HepG2 (cell line): Measurements from ENCODE around the gene PIGA. TPM values are rescaled to one million over a fixed set of nuclear protein-coding genes. Genes with fewer than 3 reads are reported as not detected.
A peak's percentile ranks its signal among the peaks of the same experiment; 100 is the strongest.

Experiments
- BORCS8-MEF2B ChIP-seq: sonication (generic); formaldehyde crosslinking; IDR thresholded peaks from 2 replicates; pipeline ENCODE4 v1.8.0; 2022; ENCODE audit warnings: mild to moderate bottlenecking, missing genetic modification reagents
- CREM ChIP-seq, 2 experiments: sonication (generic) in 1 of 2; formaldehyde crosslinking in 1 of 2; IDR thresholded peaks; 2 replicates each; pipeline versions ENCODE4 v1.4.0 to v1.6.1; 2016 to 2020; ENCODE audit warnings: antibody characterized with exemption in 1 of 2, mild to moderate bottlenecking in 1 of 2, missing genetic modification reagents in 1 of 2
- NFYC ChIP-seq: IDR thresholded peaks from 2 replicates; pipeline ENCODE4 v1.6.1; 2016; ENCODE audit warnings: missing genetic modification reagents, missing compliant biosample characterization
- NONO ChIP-seq, 2 experiments: fragments of 450-650 bp in 1 of 2; sonication (generic) in 1 of 2; formaldehyde crosslinking in 1 of 2; IDR thresholded peaks in 1 of 2; conservative IDR thresholded peaks in 1 of 2; 2 replicates each; pipeline versions ENCODE4 v1.6.1 to v1.8.0; 2017 to 2022; ENCODE audit warnings: mild to moderate bottlenecking in 1 of 2, missing genetic modification reagents in 1 of 2, moderate library complexity in 1 of 2
- RCOR2 ChIP-seq: IDR thresholded peaks from 2 replicates; pipeline ENCODE4 v1.6.1; 2016; ENCODE audit warnings: missing biosample characterization, missing genetic modification reagents
- ZMYM4 ChIP-seq: sonication (generic); formaldehyde crosslinking; IDR thresholded peaks from 2 replicates; pipeline ENCODE4 v1.8.1; 2023; ENCODE audit warnings: mild to moderate bottlenecking, missing genetic modification reagents
- ZNF207 ChIP-seq: fragments of 450-650 bp; IDR thresholded peaks from 2 replicates; pipeline ENCODE4 v1.6.1; 2016; ENCODE audit warnings: antibody characterized with exemption, borderline replicate concordance
- ZNF354B ChIP-seq: sonication (generic); formaldehyde crosslinking; IDR thresholded peaks from 2 replicates; pipeline ENCODE4 v1.8.0; 2022; ENCODE audit warnings: mild to moderate bottlenecking, missing genetic modification reagents
- ZNF569 ChIP-seq: sonication (generic); formaldehyde crosslinking; IDR thresholded peaks from 2 replicates; pipeline ENCODE4 v1.5.0; 2020; ENCODE audit warnings: mild to moderate bottlenecking, missing genetic modification reagents, moderate library complexity, borderline replicate concordance
- ZNF629 ChIP-seq: sonication (generic); formaldehyde crosslinking; conservative IDR thresholded peaks from 2 replicates; pipeline ENCODE4 v1.5.0; 2020; ENCODE audit warnings: missing genetic modification reagents
- ZNF746 ChIP-seq: sonication (generic); formaldehyde crosslinking; IDR thresholded peaks from 2 replicates; pipeline ENCODE4 v1.8.0; 2022; ENCODE audit warnings: mild to moderate bottlenecking, missing genetic modification reagents
- polyA plus RNA-seq, 8 experiments: library from polyadenylated mRNA; depleted of rRNA in 3 of 8; stranded (reverse) in 7 of 8; unstranded in 1 of 8; fragments of >200 nt; fragmentation: Illumina TruSeq in 4 of 8; extraction: Trizol in 4 of 8; gene quantifications; 2 replicates each; pipeline versions ENCODE4 v1.2.1 to v1.2.3, GENCODE V29; 2011 to 2016; ENCODE audit warnings: low read depth in 4 of 8, missing spikeins in 1 of 8, mixed read lengths in 1 of 8; ENCODE audit not compliant: insufficient read depth in 1 of 8
- total RNA-seq, 5 experiments: library from RNA; depleted of rRNA; stranded (reverse); fragments of >200 nt; fragmentation: Illumina TruSeq; extraction: Trizol; gene quantifications; 2 replicates each; pipeline ENCODE4 v1.2.3, GENCODE V29; 2016; ENCODE audit warnings: low read depth in 1 of 5
- TF ChIP-seq, protein P1 (sequence below): sonication (generic); formaldehyde crosslinking; IDR thresholded peaks from 2 replicates; pipeline ENCODE4 v1.8.0; 2022; ENCODE audit warnings: mild to moderate bottlenecking, missing genetic modification reagents; ENCODE audit not compliant: insufficient replicate concordance
- TF ChIP-seq, protein P2 (sequence below): sonication (generic); formaldehyde crosslinking; IDR thresholded peaks from 2 replicates; pipeline ENCODE4 v1.8.0; 2022; ENCODE audit warnings: missing genetic modification reagents, mild to moderate bottlenecking, inconsistent platforms, borderline replicate concordance
- TF ChIP-seq, protein P3 (sequence below): conservative IDR thresholded peaks from 2 replicates; pipeline ENCODE4 v1.6.1; 2018; ENCODE audit warnings: missing genetic modification reagents
- TF ChIP-seq, protein P4 (sequence below): sonication (generic); formaldehyde crosslinking; IDR thresholded peaks from 2 replicates; pipeline ENCODE4 v1.5.0; 2020; ENCODE audit warnings: missing genetic modification reagents
- TF ChIP-seq, protein P5 (sequence below): sonication (generic); formaldehyde crosslinking; IDR thresholded peaks from 2 replicates; pipeline ENCODE4 v1.4.0; 2020; ENCODE audit warnings: low read depth, mild to moderate bottlenecking, missing genetic modification reagents
- TF ChIP-seq, protein P6 (sequence below): sonication (generic); formaldehyde crosslinking; IDR thresholded peaks from 2 replicates; pipeline ENCODE4 v1.4.0; 2020; ENCODE audit warnings: missing genetic modification reagents

The PIGA gene
- total and polyA plus RNA-seq, 2 of the 13 experiments (the other 11 are each of a cell fraction or from before 2014, with no cell fraction given): 6.0 to 13.0 TPM

DNA sequence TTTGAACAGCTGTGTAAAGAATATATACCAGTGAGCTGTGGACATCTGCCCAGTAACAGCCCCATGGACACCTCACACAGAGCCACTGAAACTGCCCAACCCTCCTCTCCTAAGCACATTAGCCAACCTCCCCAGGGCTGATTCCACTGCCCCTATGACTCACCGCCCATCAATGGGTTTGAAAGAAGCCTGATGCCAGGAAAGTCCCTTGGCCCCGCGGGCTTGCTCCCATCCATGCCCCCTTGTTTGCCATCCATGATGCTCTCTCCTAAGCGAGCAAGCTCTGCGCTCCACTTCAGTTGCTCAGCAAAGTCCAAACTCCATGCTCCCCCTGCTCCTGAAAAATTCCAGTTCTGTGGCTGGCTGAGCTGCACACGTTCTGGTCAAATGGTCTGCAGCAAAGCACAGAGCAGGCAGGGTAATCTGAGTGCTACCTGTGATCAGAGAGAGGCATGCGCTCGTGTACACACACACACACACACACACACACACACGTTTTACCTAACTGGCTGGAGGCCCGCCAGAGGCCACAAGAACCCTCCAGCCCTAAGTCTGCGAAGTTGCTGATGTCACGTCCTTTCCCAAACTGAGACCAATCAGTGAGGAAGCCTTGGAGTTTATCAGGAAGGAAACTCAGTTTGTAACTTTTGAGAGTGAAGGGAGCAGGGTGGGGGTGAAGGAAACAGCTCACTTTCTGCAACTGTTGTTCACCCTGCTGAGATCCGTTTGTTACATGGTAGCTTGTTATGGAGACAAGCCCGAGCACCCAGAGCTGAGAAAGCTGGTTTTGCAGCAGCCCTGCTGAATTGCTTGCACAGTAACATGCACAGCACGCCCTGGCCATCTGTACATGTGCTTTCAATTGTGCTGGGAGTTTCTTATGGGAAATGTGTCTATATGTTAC, 65.5 kb downstream of the PIGA start, which contains the start of gene ASB9 (continued):
- TF ChIP-seq, protein P1, sequence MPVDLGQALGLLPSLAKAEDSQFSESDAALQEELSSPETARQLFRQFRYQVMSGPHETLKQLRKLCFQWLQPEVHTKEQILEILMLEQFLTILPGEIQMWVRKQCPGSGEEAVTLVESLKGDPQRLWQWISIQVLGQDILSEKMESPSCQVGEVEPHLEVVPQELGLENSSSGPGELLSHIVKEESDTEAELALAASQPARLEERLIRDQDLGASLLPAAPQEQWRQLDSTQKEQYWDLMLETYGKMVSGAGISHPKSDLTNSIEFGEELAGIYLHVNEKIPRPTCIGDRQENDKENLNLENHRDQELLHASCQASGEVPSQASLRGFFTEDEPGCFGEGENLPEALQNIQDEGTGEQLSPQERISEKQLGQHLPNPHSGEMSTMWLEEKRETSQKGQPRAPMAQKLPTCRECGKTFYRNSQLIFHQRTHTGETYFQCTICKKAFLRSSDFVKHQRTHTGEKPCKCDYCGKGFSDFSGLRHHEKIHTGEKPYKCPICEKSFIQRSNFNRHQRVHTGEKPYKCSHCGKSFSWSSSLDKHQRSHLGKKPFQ (CRISPR knock-in tag): peak; percentile 42
- TF ChIP-seq ZNF746 (no peak), ZNF569 (CRISPR knock-in tag) (no peak), ZNF629 (CRISPR knock-in tag) (no peak), NONO (IDR thresholded peaks at IDR 0.05) (no peak), NONO (CRISPR knock-in tag; conservative IDR thresholded peaks at IDR 0.05) (peak; percentile 62; the same call in 1 of the 2 replicates), ZMYM4 (CRISPR knock-in tag) (peak; percentile 77), ZNF207 (no peak), NFYC (CRISPR knock-in tag) (0 out of 2 replicates have a peak, but pooled peaks have one; percentile 29), RCOR2 (CRISPR knock-in tag) (no peak), ZNF354B (CRISPR knock-in tag) (no peak), CREM (IDR thresholded peaks at IDR 0.05) (0 out of 2 replicates have a peak, but pooled peaks have one; percentile 24), CREM (CRISPR knock-in tag; IDR thresholded peaks at IDR 0.05) (no peak), BORCS8-MEF2B (CRISPR knock-in tag) (0 out of 2 replicates have a peak, but pooled peaks have one; percentile 51)
- TF ChIP-seq, protein P2, sequence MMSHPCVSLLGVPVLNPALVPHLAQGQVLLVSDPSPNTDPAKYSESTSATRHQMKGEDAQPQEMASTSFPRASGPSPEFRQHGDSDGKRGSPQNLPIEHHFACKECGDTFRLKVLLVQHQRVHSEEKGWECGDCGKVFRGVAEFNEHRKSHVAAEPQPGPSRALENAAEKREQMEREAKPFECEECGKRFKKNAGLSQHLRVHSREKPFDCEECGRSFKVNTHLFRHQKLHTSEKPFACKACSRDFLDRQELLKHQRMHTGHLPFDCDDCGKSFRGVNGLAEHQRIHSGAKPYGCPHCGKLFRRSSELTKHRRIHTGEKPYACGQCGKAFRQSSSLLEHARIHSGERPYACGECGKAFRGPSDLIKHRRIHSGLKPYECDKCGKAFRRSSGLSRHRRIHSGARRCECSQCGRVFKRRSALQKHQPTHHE (CRISPR knock-in tag): no peak
- TF ChIP-seq, protein P3, sequence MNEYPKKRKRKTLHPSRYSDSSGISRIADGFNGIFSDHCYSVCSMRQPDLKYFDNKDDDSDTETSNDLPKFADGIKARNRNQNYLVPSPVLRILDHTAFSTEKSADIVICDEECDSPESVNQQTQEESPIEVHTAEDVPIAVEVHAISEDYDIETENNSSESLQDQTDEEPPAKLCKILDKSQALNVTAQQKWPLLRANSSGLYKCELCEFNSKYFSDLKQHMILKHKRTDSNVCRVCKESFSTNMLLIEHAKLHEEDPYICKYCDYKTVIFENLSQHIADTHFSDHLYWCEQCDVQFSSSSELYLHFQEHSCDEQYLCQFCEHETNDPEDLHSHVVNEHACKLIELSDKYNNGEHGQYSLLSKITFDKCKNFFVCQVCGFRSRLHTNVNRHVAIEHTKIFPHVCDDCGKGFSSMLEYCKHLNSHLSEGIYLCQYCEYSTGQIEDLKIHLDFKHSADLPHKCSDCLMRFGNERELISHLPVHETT (CRISPR knock-in tag): no peak
- TF ChIP-seq, protein P4, sequence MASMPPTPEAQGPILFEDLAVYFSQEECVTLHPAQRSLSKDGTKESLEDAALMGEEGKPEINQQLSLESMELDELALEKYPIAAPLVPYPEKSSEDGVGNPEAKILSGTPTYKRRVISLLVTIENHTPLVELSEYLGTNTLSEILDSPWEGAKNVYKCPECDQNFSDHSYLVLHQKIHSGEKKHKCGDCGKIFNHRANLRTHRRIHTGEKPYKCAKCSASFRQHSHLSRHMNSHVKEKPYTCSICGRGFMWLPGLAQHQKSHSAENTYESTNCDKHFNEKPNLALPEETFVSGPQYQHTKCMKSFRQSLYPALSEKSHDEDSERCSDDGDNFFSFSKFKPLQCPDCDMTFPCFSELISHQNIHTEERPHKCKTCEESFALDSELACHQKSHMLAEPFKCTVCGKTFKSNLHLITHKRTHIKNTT (CRISPR knock-in tag): no peak
- TF ChIP-seq, protein P5, sequence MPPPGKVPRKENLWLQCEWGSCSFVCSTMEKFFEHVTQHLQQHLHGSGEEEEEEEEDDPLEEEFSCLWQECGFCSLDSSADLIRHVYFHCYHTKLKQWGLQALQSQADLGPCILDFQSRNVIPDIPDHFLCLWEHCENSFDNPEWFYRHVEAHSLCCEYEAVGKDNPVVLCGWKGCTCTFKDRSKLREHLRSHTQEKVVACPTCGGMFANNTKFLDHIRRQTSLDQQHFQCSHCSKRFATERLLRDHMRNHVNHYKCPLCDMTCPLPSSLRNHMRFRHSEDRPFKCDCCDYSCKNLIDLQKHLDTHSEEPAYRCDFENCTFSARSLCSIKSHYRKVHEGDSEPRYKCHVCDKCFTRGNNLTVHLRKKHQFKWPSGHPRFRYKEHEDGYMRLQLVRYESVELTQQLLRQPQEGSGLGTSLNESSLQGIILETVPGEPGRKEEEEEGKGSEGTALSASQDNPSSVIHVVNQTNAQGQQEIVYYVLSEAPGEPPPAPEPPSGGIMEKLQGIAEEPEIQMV (CRISPR knock-in tag): no peak
- TF ChIP-seq, protein P6, sequence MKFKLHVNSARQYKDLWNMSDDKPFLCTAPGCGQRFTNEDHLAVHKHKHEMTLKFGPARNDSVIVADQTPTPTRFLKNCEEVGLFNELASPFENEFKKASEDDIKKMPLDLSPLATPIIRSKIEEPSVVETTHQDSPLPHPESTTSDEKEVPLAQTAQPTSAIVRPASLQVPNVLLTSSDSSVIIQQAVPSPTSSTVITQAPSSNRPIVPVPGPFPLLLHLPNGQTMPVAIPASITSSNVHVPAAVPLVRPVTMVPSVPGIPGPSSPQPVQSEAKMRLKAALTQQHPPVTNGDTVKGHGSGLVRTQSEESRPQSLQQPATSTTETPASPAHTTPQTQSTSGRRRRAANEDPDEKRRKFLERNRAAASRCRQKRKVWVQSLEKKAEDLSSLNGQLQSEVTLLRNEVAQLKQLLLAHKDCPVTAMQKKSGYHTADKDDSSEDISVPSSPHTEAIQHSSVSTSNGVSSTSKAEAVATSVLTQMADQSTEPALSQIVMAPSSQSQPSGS (CRISPR knock-in tag): no peak
